Hepatocyte (in vitro differentiated cells): Measurements from ENCODE around the gene GATD1. TPM values are rescaled to one million over a fixed set of nuclear protein-coding genes. Genes with fewer than 3 reads are reported as not detected.
A peak's percentile ranks its signal among the peaks of the same experiment; 100 is the strongest.

ENCODE experiments used
- DNase-seq: peaks from one replicate; pipeline ENCODE4 v3.0.0-alpha.2; 2016; ENCODE audit warnings: low spot score
- H2AFZ ChIP-seq: fragments of 200-600 bp; sonication (generic); 2 replicates; pipeline ENCODE4 v1.6.0; 2016; ENCODE audit warnings: antibody characterized with exemption, mild to moderate bottlenecking
- H3K27ac ChIP-seq: fragments of 200-600 bp; sonication (generic); 2 replicates; pipeline ENCODE4 v1.5.1; 2016; ENCODE audit warnings: mild to moderate bottlenecking
- H3K27me3 ChIP-seq: fragments of 200-600 bp; sonication (generic); 2 replicates; pipeline ENCODE4 v1.6.1; 2016
- H3K36me3 ChIP-seq: fragments of 200-600 bp; sonication (generic); replicated peaks from 2 replicates; pipeline ENCODE4 v1.5.1; 2016; ENCODE audit warnings: low read depth; ENCODE audit not compliant: insufficient read depth
- H3K4me1 ChIP-seq: fragments of 200-600 bp; sonication (generic); 2 replicates; pipeline ENCODE4 v1.5.1; 2016; ENCODE audit warnings: mild to moderate bottlenecking, moderate library complexity; ENCODE audit not compliant: insufficient read depth
- H3K4me2 ChIP-seq: fragments of 200-600 bp; sonication (generic); 2 replicates; pipeline ENCODE4 v1.6.0; 2016
- H3K4me3 ChIP-seq: fragments of 200-600 bp; sonication (generic); 2 replicates; pipeline ENCODE4 v1.5.1; 2016; ENCODE audit warnings: mild to moderate bottlenecking
- H3K79me2 ChIP-seq: fragments of 200-600 bp; sonication (generic); 2 replicates; pipeline ENCODE4 v1.6.0; 2017; ENCODE audit warnings: mild to moderate bottlenecking
- H3K9me2 ChIP-seq: fragments of 200-600 bp; sonication (generic); replicated peaks from 2 replicates; pipeline ENCODE4 v1.6.0; 2017; ENCODE audit warnings: mild to moderate bottlenecking; ENCODE audit not compliant: insufficient read depth
- H3K9me3 ChIP-seq: fragments of 200-600 bp; sonication (generic); 2 replicates; pipeline ENCODE4 v1.5.1; 2016; ENCODE audit warnings: low read depth, mild to moderate bottlenecking
- H4K20me1 ChIP-seq: fragments of 200-600 bp; sonication (generic); 2 replicates; pipeline ENCODE4 v1.6.0; 2016; ENCODE audit warnings: mild to moderate bottlenecking; ENCODE audit not compliant: insufficient read depth, poor library complexity, severe bottlenecking
- EZH2 ChIP-seq: fragments of 200-600 bp; sonication (generic); IDR thresholded peaks from 2 replicates; pipeline ENCODE4 v1.6.1; 2016; ENCODE audit warnings: antibody characterized with exemption, mild to moderate bottlenecking, borderline replicate concordance
- EZH2phosphoT487 ChIP-seq: fragments of 200-600 bp; sonication (generic); IDR thresholded peaks from one replicate; pipeline ENCODE4 v1.6.1; 2018; ENCODE audit warnings: antibody characterized with exemption, mild to moderate bottlenecking, low read depth, moderate library complexity; ENCODE audit not compliant: unreplicated experiment, severe bottlenecking
- WGBS: methylation state at CpG from one replicate; pipeline ENCODE4 v1.1.6; 2016; ENCODE audit warnings: low lambda C conversion rate; ENCODE audit errors: missing lambda C conversion rate; 5-methylcytosine and 5-hydroxymethylcytosine counted together
- polyA plus RNA-seq: library from polyadenylated mRNA; unstranded; fragments of >200 nt; fragmentation: Nextera tagmentation; extraction: Ambion mirVana; gene quantifications from 2 replicates; pipeline ENCODE4 v1.2.1, GENCODE V29; 2016
- total RNA-seq: library from RNA; depleted of rRNA; stranded (reverse); fragments of >200 nt; gene quantifications from 2 replicates; pipeline ENCODE4 v1.2.3, GENCODE V29; 2014
- TF ChIP-seq, protein P1 (sequence below): fragments of 200-600 bp; sonication (generic); IDR thresholded peaks from 2 replicates; pipeline ENCODE4 v1.5.1; 2016; ENCODE audit warnings: antibody characterized with exemption, mild to moderate bottlenecking; ENCODE audit not compliant: poor library complexity

GATD1 gene, protein sequence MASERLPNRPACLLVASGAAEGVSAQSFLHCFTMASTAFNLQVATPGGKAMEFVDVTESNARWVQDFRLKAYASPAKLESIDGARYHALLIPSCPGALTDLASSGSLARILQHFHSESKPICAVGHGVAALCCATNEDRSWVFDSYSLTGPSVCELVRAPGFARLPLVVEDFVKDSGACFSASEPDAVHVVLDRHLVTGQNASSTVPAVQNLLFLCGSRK
- 21.4 and 24.2 TPM in 2 replicates for total RNA-seq
- polyA plus RNA-seq = 21.6 and 29.0 TPM in 2 replicates

GRCh38 chr11:777288-778255 is at the start of gene GATD1:
GATD1 (minus strand) TSS chr11:777487; CDS start chr11:777462, 25 bp downstream.
- WGBS = 3% methylated on average over 82 of the region's 110 CpGs
- Histone ChIP-seq H3K9me2 (no peaks in the 10 kb centered on the region), H3K27ac (peak within 1 kb of the TSS; percentile 95), H3K36me3 (no peaks in the 10 kb centered on the region), H2AFZ (peak within 1 kb of the TSS; percentile 99), H3K4me1 (peaks cover 21% of the 10 kb centered on the region), H3K27me3 (no peaks in the 10 kb centered on the region), H3K79me2 (peaks cover 64% of the 10 kb centered on the region), H3K4me3 (peak within 1 kb of the TSS; percentile 100), H3K9me3 (no peaks in the 10 kb centered on the region), H3K4me2 (peak within 1 kb of the TSS; percentile 100), H4K20me1 (peaks cover 40% of the 10 kb centered on the region)
- TF ChIP-seq EZH2 (no peak), EZH2phosphoT487 (no peak)
- TF ChIP-seq, protein P1, sequence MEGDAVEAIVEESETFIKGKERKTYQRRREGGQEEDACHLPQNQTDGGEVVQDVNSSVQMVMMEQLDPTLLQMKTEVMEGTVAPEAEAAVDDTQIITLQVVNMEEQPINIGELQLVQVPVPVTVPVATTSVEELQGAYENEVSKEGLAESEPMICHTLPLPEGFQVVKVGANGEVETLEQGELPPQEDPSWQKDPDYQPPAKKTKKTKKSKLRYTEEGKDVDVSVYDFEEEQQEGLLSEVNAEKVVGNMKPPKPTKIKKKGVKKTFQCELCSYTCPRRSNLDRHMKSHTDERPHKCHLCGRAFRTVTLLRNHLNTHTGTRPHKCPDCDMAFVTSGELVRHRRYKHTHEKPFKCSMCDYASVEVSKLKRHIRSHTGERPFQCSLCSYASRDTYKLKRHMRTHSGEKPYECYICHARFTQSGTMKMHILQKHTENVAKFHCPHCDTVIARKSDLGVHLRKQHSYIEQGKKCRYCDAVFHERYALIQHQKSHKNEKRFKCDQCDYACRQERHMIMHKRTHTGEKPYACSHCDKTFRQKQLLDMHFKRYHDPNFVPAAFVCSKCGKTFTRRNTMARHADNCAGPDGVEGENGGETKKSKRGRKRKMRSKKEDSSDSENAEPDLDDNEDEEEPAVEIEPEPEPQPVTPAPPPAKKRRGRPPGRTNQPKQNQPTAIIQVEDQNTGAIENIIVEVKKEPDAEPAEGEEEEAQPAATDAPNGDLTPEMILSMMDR = no peak
- peak; percentile 97 for DNase-seq

DNA sequence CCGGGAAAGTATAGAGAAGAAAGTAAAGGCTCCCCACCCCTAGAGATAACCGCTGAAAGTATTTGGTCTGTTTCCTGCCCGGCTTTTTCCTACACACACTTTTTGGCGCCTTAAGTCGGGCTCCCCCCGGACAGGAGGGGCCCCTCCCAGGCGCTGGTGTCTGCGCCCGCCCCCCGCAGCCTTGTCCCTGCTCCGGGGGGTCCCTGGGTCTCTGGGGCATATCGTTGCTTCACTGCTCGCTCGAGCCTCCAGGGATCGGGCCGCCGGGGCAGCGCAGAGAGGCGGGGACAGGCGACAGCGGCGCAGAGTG is 49.5 kb upstream of the GATD1 start:
- DNase-seq = no peak
- H3K79me2 ChIP-seq = peaks cover 2% of the 10 kb centered on the region
- H3K36me3 ChIP-seq = no peaks in the 10 kb centered on the region
- H3K4me1 ChIP-seq = peaks cover 37% of the 10 kb centered on the region
- WGBS = 3% methylated on average over 21 of the region's 22 CpGs
- peak overlapping the region; percentile 83 for H3K27ac ChIP-seq
- peak overlapping the region; percentile 49 for H2AFZ ChIP-seq
- TF ChIP-seq EZH2phosphoT487 (no peak), EZH2 (peak; percentile 72)
- no peaks in the 10 kb centered on the region for H3K9me3 ChIP-seq
- H3K27me3 ChIP-seq = peaks cover 21% of the 10 kb centered on the region
- H3K9me2 ChIP-seq = no peaks in the 10 kb centered on the region
- peaks cover 3% of the 10 kb centered on the region for H4K20me1 ChIP-seq
- peak overlapping the region; percentile 14 for H3K4me3 ChIP-seq
- peak overlapping the region; percentile 96 for H3K4me2 ChIP-seq

DNA sequence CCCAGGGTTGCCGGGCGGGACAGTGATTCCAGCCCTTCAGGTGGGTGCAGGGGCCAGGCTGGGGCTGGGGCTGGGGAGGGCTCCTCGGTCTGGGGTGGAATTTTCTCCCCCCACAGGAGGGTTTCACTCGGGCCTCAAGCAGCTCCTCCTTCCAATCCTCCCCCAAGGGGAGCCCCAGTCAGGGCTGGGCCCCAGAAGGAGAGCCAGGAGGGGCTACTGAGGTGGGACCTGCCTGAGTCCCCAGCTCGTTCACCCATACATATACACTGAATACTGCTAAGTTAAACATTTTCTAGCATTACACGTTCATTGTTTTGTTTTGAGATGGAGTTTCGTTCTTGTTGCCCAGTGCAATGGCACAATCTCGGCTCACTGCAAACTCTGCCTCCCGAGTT is 48.9 kb upstream of the GATD1 start:
- H4K20me1 ChIP-seq = peaks cover 9% of the 10 kb centered on the region
- H3K4me2 ChIP-seq = peak overlapping the region; percentile 96
- peaks cover 8% of the 10 kb centered on the region for H3K79me2 ChIP-seq
- peaks cover 35% of the 10 kb centered on the region for H3K4me1 ChIP-seq
- no peaks in the 10 kb centered on the region for H3K36me3 ChIP-seq
- peaks cover 21% of the 10 kb centered on the region for H3K27me3 ChIP-seq
- no peak for TF ChIP-seq EZH2phosphoT487
- TF ChIP-seq EZH2 = no peak
- TF ChIP-seq, protein P1 = no peak
- no peaks in the 10 kb centered on the region for H3K9me3 ChIP-seq
- 69% methylated on average over 9 of the region's 9 CpGs for WGBS
- no peak for DNase-seq
- H3K4me3 ChIP-seq = no peak overlapping the region
- peak overlapping the region; percentile 83 for H3K27ac ChIP-seq
- H3K9me2 ChIP-seq = no peaks in the 10 kb centered on the region
- no peak overlapping the region for H2AFZ ChIP-seq
